GM12878 (cell line): ENCODE results near the gene NAA10. TPM values are rescaled to one million over a fixed set of nuclear protein-coding genes. Genes with fewer than 3 reads are reported as not detected.

ENCODE experiments used
- ATAC-seq: fragments of 200-7000 bp; cut with Tn5 transposase; 3 replicates; pipeline ENCODE4 v1.9.1; 2020; ENCODE audit warnings: mild to moderate bottlenecking, moderate library complexity
- BruUV-seq: library from RNA; stranded (reverse); fragments of 400-500 nt; replicated peaks from 2 replicates; lab custom pipeline; 2021; lab: Mats Ljungman, UMichigan
- CTCF ChIA-PET: fragments of 300-600 bp; sonication (Branson Sonifier 250); formaldehyde crosslinking; extraction: SDS; loops from one replicate; lab custom pipeline; 2021; ENCODE audit warnings: inconsistent platforms; lab: Yijun Ruan, JAX
- POLR2A ChIA-PET: fragments of 350-600 bp; formaldehyde crosslinking; extraction: SDS; loops from one replicate; lab custom pipeline; 2021; ENCODE audit warnings: inconsistent platforms; lab: Charles Lee
- RAD21 ChIA-PET: fragments of 300-600 bp; sonication (Branson Sonifier 250); formaldehyde crosslinking; loops from one replicate; lab custom pipeline; 2023; ENCODE audit warnings: antibody characterized with exemption; ENCODE audit not compliant: unreplicated experiment; lab: Charles Lee
- SMC1A ChIA-PET: fragments of 300-600 bp; sonication (Branson Sonifier 250); formaldehyde crosslinking; loops from one replicate; lab custom pipeline; 2023; ENCODE audit not compliant: unreplicated experiment, uncharacterized antibody; lab: Charles Lee
- DNase-seq: peaks from one replicate; pipeline ENCODE4 v3.0.0-alpha.2; 2011; ENCODE audit warnings: low read depth, low spot score
- FAIRE-seq: peaks from 3 replicates; lab custom pipeline; 2011; peaks lifted over from hg19 to GRCh38; lab: Jason Lieb, UNC
- H2AFZ ChIP-seq: 2 replicates; pipeline ENCODE4 v1.6.0; 2011; ENCODE audit warnings: low read depth, low read length, control low read depth; ENCODE audit not compliant: control insufficient read depth
- H3K27ac ChIP-seq: 2 replicates; pipeline ENCODE4 v1.5.1; 2011; ENCODE audit warnings: control low read depth; ENCODE audit not compliant: control insufficient read depth, insufficient read depth
- H3K27me3 ChIP-seq, 2 experiments: replicated peaks in 1 of 2; 2 replicates each; pipeline versions ENCODE4 v1.6.0 to v1.6.1; 2011; ENCODE audit warnings: low read length in 1 of 2; ENCODE audit not compliant: control insufficient read depth in 2 of 2, insufficient read depth in 2 of 2
- H3K36me3 ChIP-seq, 2 experiments: 2 replicates each; pipeline ENCODE4 v1.5.1; 2011; ENCODE audit warnings: low read length in 1 of 2; ENCODE audit not compliant: control insufficient read depth in 2 of 2, insufficient read depth in 2 of 2
- H3K4me1 ChIP-seq: 2 replicates; pipeline ENCODE4 v1.6.1; 2011; ENCODE audit warnings: mild to moderate bottlenecking, low read length, moderate library complexity, mixed read lengths; ENCODE audit not compliant: control insufficient read depth, insufficient read depth
- H3K4me2 ChIP-seq: 2 replicates; pipeline ENCODE4 v1.6.0; 2011; ENCODE audit warnings: control low read depth; ENCODE audit not compliant: control insufficient read depth, insufficient read depth
- H3K4me3 ChIP-seq: fragments of 200-600 bp; sonication (generic); 2 replicates; pipeline ENCODE4 v1.5.1; 2016
- H3K79me2 ChIP-seq: 2 replicates; pipeline ENCODE4 v1.6.0; 2011; ENCODE audit warnings: low read length; ENCODE audit not compliant: control insufficient read depth, insufficient read depth
- H3K9ac ChIP-seq: 2 replicates; pipeline ENCODE4 v1.8.0; 2011; ENCODE audit warnings: low read length, control low read depth, mixed read lengths; ENCODE audit not compliant: control insufficient read depth, insufficient read depth
- H3K9me3 ChIP-seq: replicated peaks from 3 replicates; pipeline ENCODE4 v1.5.1; 2011; ENCODE audit warnings: mild to moderate bottlenecking, low read length; ENCODE audit not compliant: control insufficient read depth, insufficient read depth
- H4K20me1 ChIP-seq: 2 replicates; pipeline ENCODE4 v1.6.0; 2011; ENCODE audit not compliant: control insufficient read depth, insufficient read depth
- BCL11A ChIP-seq: IDR thresholded peaks from 2 replicates; pipeline ENCODE4 v1.6.1; 2011; ENCODE audit warnings: low read depth, low read length
- CBFB ChIP-seq: IDR thresholded peaks from 2 replicates; pipeline ENCODE4 v1.6.1; 2016; ENCODE audit warnings: antibody characterized with exemption, low read depth
- HSF1 ChIP-seq: fragments of 150-350 bp; IDR thresholded peaks from 2 replicates; pipeline ENCODE4 v1.6.1; 2014; ENCODE audit warnings: mild to moderate bottlenecking, low read depth, low read length
- POLR2A ChIP-seq: IDR thresholded peaks from 2 replicates; pipeline ENCODE4 v1.6.1; 2011; ENCODE audit warnings: low read depth, mild to moderate bottlenecking, low read length
- RAD51 ChIP-seq: fragments of 450-650 bp; IDR thresholded peaks from 2 replicates; pipeline ENCODE4 v1.6.1; 2016; ENCODE audit warnings: moderate library complexity, mild to moderate bottlenecking, inconsistent platforms
- RCOR1 ChIP-seq: conservative IDR thresholded peaks from 2 replicates; pipeline ENCODE4 v1.6.1; 2012; ENCODE audit warnings: low read depth, low read length, improper control_type of control experiment
- ZNF217 ChIP-seq: fragments of 450-650 bp; IDR thresholded peaks from 2 replicates; pipeline ENCODE4 v1.6.1; 2017; ENCODE audit warnings: antibody characterized with exemption, mild to moderate bottlenecking
- WGBS: methylation state at CpG from one replicate; pipeline ENCODE4 v1.1.6; 2016; ENCODE audit warnings: low lambda C conversion rate; ENCODE audit not compliant: insufficient replicate concordance, insufficient coverage; ENCODE audit errors: missing lambda C conversion rate; 5-methylcytosine and 5-hydroxymethylcytosine counted together
- in situ Hi-C: fragments of 300-500 bp; cut with MboI; formaldehyde crosslinking; loops from 9 replicates; pipeline ENCODE4 v1.14.3; 2018; ENCODE audit warnings: mixed read lengths
- intact Hi-C: fragments of 100-400 bp; cut with micrococcal nuclease; formaldehyde crosslinking; loops from one replicate; pipeline ENCODE4 v1.14.2; 2022; ENCODE audit not compliant: unreplicated experiment
- polyA plus RNA-seq, 11 experiments: library from polyadenylated mRNA; depleted of rRNA in 4 of 11; unstranded in 6 of 11; stranded (reverse) in 5 of 11; fragments of >200 nt; fragmentation: Nextera tagmentation in 4 of 11; fragmentation: Illumina TruSeq in 1 of 11; extraction: Ambion mirVana in 4 of 11; extraction: Trizol in 1 of 11; gene quantifications; 1 replicate in 1 of 11; 2 replicates in 10 of 11; pipeline versions ENCODE4 v1.2.1 to v1.2.3, GENCODE V29; 2011 to 2016; ENCODE audit warnings: inconsistent platforms in 2 of 11, missing spikeins in 2 of 11, low read depth in 1 of 11
- total RNA-seq, 4 experiments: library from RNA; depleted of rRNA in 3 of 4; stranded (reverse); fragments of >200 nt in 3 of 4; fragmentation: Illumina TruSeq in 1 of 4; extraction: Trizol in 1 of 4; gene quantifications; 2 replicates each; pipeline versions ENCODE4 v1.2.1 to v1.2.3, GENCODE V29; 2013 to 2021

NAA10 gene
- total and polyA plus RNA-seq, 10 of the 15 experiments (the other 5 are each of a cell fraction or from before 2014, with no cell fraction given), result 7.9 to 212 (median 98.9) TPM

GRCh38 chrX:153908219-153908860 is 26.5 kb downstream of the NAA10 start (continued):
- no peak for TF ChIP-seq RCOR1
- TF ChIP-seq RAD51, result no peak
- TF ChIP-seq ZNF217, result no peak
- TF ChIP-seq CBFB, result no peak
- no peak for TF ChIP-seq HSF1

GRCh38 chrX:153907456-153907855 is 27.4 kb downstream of the NAA10 start:
- no peak for FAIRE-seq
- CTCF ChIA-PET, result interaction anchor here (1.1 to 1.8 kb wide), 3 partner anchors 16 to 39 kb away, joined by 4 to 5 read pairs (median 5); no protein-coding TSS in a partner anchor
- in situ Hi-C loops, result no loop called here

More at GRCh38 chrX:153907456-153907855, 27.4 kb downstream of the NAA10 start:
- Histone ChIP-seq H4K20me1 (no peaks in the 10 kb centered on the region), H3K9me3 (no peaks in the 10 kb centered on the region), H3K27ac (no peak overlapping the region), H3K79me2 (no peaks in the 10 kb centered on the region), H3K27me3 (no peaks in the 10 kb centered on the region), H3K4me3 (no peak overlapping the region), H3K36me3 (no peaks in the 10 kb centered on the region; a peak in 1 of 4 replicates), H3K4me2 (no peak overlapping the region), H3K4me1 (0 out of 2 replicates have a peak, but pooled peaks cover 5% of the 10 kb centered on the region), H2AFZ (no peak overlapping the region), H3K9ac (no peak overlapping the region)
- no peak for DNase-seq
- BruUV-seq, result no TSS peak
- ChIA-PET SMC1A (interaction anchor here (1.1 to 1.3 kb wide), 2 partner anchors 17 to 29 kb away, joined by 3 read pairs; no protein-coding TSS in a partner anchor), POLR2A (no interaction called here), RAD21 (interaction anchor here (0.6 to 1.8 kb wide), 2 partner anchors 18 to 102 kb away, joined by 4 to 6 read pairs; no protein-coding TSS in a partner anchor)
- ATAC-seq, result no peak
- TF ChIP-seq POLR2A (0 out of 2 replicates have a peak, but pooled peaks have one; percentile 8), BCL11A (no peak)
- intact Hi-C loops, result no loop called here
- WGBS, result 76% methylated on average over 12 of the region's 12 CpGs
